RWPE2 (cell line): Measurements from ENCODE around the gene CWF19L2.

Experiments
- ATAC-seq: fragments of 200-7000 bp; cut with Tn5 transposase; 3 replicates; pipeline ENCODE4 v1.9.1; 2021; ENCODE audit warnings: low read depth
- DNase-seq: peaks from one replicate; pipeline ENCODE4 v3.0.0-alpha.2; 2020; ENCODE audit warnings: low spot score
- H3K27ac ChIP-seq: fragments of 450-650 bp; 2 replicates; pipeline ENCODE4 v1.5.1; 2017; ENCODE audit warnings: mild to moderate bottlenecking; ENCODE audit not compliant: poor library complexity, severe bottlenecking
- H3K27me3 ChIP-seq: fragments of 250-450 bp; sonication (Bioruptor Pico); 2 replicates; pipeline ENCODE4 v1.5.1; 2021; ENCODE audit warnings: mild to moderate bottlenecking, moderate library complexity; ENCODE audit not compliant: insufficient read depth, poor library complexity, severe bottlenecking
- H3K36me3 ChIP-seq: fragments of 250-450 bp; sonication (Bioruptor Pico); 2 replicates; pipeline ENCODE4 v1.5.1; 2020; ENCODE audit warnings: low read depth, mild to moderate bottlenecking, moderate library complexity
- H3K4me1 ChIP-seq: fragments of 250-450 bp; sonication (Bioruptor Pico); 2 replicates; pipeline ENCODE4 v1.5.1; 2021; ENCODE audit warnings: mild to moderate bottlenecking, moderate library complexity; ENCODE audit not compliant: insufficient read depth, poor library complexity, severe bottlenecking
- H3K4me3 ChIP-seq: fragments of 250-450 bp; sonication (Bioruptor Pico); 2 replicates; pipeline ENCODE4 v1.5.1; 2021; ENCODE audit warnings: mild to moderate bottlenecking, moderate library complexity; ENCODE audit not compliant: severe bottlenecking
- H3K9me3 ChIP-seq: fragments of 250-450 bp; sonication (Bioruptor Pico); 2 replicates; pipeline ENCODE4 v1.5.1; 2021; ENCODE audit warnings: mild to moderate bottlenecking, moderate library complexity; ENCODE audit not compliant: severe bottlenecking
- TF ChIP-seq, protein P1 (sequence below): fragments of 450-650 bp; IDR thresholded peaks from one replicate; pipeline ENCODE4 v1.5.1; 2017; ENCODE audit warnings: mild to moderate bottlenecking, moderate library complexity; ENCODE audit not compliant: poor library complexity, severe bottlenecking

The CWF19L2 gene

DNA sequence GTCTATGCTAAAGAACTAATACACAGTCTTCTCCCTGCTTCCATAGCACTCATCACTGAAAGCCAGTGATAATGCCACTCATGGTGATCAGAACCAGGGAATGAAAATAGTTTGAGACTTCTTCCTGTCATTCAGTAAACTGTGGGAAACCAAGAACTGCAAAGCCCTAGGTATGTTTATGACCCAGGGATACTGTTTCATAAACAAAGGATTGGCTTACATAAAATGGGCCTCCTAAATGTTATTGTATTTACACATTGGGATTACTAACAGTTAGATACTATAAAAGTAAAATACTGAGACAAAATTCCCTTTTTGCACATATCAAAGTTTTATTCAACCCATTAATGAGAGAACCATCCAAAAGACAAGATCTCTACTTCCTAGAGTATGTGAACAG lies 21.3 kb upstream of the CWF19L2 start:
- no peaks in the 10 kb centered on the region for H3K9me3 ChIP-seq
- TF ChIP-seq, protein P1, sequence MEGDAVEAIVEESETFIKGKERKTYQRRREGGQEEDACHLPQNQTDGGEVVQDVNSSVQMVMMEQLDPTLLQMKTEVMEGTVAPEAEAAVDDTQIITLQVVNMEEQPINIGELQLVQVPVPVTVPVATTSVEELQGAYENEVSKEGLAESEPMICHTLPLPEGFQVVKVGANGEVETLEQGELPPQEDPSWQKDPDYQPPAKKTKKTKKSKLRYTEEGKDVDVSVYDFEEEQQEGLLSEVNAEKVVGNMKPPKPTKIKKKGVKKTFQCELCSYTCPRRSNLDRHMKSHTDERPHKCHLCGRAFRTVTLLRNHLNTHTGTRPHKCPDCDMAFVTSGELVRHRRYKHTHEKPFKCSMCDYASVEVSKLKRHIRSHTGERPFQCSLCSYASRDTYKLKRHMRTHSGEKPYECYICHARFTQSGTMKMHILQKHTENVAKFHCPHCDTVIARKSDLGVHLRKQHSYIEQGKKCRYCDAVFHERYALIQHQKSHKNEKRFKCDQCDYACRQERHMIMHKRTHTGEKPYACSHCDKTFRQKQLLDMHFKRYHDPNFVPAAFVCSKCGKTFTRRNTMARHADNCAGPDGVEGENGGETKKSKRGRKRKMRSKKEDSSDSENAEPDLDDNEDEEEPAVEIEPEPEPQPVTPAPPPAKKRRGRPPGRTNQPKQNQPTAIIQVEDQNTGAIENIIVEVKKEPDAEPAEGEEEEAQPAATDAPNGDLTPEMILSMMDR, result no peak
- H3K4me1 ChIP-seq, result no peaks in the 10 kb centered on the region
- no peak overlapping the region for H3K27ac ChIP-seq
- DNase-seq (no peak), ATAC-seq (no peak)
- H3K4me3 ChIP-seq, result no peak overlapping the region
- H3K27me3 ChIP-seq, result no peaks in the 10 kb centered on the region
- no peaks in the 10 kb centered on the region for H3K36me3 ChIP-seq

DNA sequence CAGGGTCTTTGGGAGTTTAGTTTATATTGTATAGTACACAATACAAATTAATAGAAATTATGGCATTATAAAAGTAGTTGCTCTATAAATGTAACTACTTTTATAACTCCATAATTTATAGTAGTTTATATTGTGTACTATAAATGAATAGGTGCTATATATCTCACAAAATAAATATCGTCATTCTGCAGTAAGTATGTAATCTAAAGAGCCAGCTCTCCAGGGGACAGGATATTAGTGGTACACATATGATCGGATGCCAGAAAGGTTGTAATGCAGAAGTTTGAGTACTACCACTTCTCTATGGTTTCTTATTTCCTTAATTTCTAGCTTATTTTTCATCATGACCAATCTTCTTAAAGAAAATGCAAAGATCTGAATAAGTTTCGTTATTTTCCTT lies 20.2 kb upstream of the CWF19L2 start:
- ATAC-seq (no peak), DNase-seq (no peak)
- Histone ChIP-seq H3K9me3 (no peaks in the 10 kb centered on the region), H3K4me1 (no peaks in the 10 kb centered on the region), H3K27ac (no peak overlapping the region), H3K4me3 (no peak overlapping the region), H3K36me3 (no peaks in the 10 kb centered on the region), H3K27me3 (no peaks in the 10 kb centered on the region)
- TF ChIP-seq, protein P1, result no peak

DNA sequence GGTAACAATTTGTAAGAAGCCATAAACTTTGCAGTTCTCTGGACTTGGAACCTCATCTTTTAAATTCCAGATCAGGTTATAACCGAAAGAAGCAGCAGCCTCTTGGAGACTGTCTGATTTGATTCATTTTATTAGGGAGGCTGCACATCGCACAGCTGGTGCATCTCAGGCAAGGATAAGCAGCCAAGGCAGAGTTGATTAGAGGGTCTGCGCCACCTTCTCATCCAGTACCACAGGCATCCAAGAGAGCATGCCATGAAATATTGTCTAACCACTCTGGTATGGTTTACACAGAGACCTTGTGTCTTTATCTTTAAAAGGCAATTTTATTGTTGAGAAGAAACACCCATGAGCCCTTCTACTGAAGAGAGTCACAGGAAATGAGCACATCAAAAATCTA lies 16.2 kb upstream of the CWF19L2 start:
- no peaks in the 10 kb centered on the region for H3K9me3 ChIP-seq
- H3K4me3 ChIP-seq, result no peak overlapping the region
- no peak for ATAC-seq
- TF ChIP-seq, protein P1, result no peak
- no peak overlapping the region for H3K27ac ChIP-seq
- no peak for DNase-seq
- no peaks in the 10 kb centered on the region for H3K27me3 ChIP-seq
- no peaks in the 10 kb centered on the region for H3K4me1 ChIP-seq
- H3K36me3 ChIP-seq, result no peaks in the 10 kb centered on the region

DNA sequence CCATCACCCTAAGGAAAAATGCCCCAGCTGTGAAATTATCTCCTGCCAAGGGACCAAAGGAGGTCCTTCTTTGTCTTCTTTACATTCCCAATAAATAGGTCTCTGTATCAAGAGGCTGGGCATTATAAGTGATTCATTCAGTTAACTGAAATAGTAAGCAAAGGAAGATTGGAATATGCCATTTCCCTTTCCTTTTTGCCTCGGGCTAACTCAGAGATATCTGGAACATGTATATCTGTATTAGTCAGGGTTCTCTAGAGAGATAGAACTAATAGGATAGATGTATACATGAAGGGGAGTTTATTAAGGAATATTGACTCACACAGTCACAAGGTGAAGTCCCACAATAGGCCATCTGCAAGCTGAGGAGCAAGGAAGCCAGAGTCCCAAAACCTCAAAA lies 15.3 kb upstream of the CWF19L2 start:
- TF ChIP-seq, protein P1, result no peak
- DNase-seq (no peak), ATAC-seq (no peak)
- Histone ChIP-seq H3K27ac (no peak overlapping the region), H3K4me3 (no peak overlapping the region), H3K27me3 (no peaks in the 10 kb centered on the region), H3K4me1 (no peaks in the 10 kb centered on the region), H3K36me3 (no peaks in the 10 kb centered on the region), H3K9me3 (no peaks in the 10 kb centered on the region)

DNA sequence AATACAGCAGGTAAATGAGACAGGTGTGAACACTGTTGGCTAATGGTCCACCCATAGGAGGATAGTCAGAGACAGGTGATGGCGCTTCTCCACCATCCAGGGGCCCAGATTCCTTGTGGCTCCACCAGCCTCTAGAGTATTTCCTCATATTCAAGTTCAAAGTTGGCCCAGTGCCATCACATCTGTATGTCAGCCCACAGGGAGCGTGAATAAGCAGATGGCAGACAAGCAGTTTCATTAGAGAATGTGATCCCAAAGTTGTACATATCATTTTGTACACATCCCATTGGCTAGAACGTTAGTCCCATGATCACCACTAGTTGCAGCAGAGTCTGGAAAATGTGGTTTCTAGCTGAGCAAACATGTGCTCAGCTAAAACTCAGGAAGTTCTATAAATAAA lies 11.0 kb upstream of the CWF19L2 start:
- no peaks in the 10 kb centered on the region for H3K27me3 ChIP-seq
- H3K4me1 ChIP-seq, result no peaks in the 10 kb centered on the region
- H3K36me3 ChIP-seq, result no peaks in the 10 kb centered on the region
- H3K27ac ChIP-seq, result no peak overlapping the region
- DNase-seq, result no peak
- H3K4me3 ChIP-seq, result no peak overlapping the region
- TF ChIP-seq, protein P1, result no peak
- H3K9me3 ChIP-seq, result no peaks in the 10 kb centered on the region
- no peak for ATAC-seq
